Activated T-cell treated with anti-CD3 and anti-CD28 coated beads, Interleukin-2, amount 50 U/mL, for 1 hour (primary cell): ENCODE data around the gene NPAS3.

Experiments
- DNase-seq: peaks from one replicate; pipeline ENCODE4 v3.0.0-alpha.2; 2020

The NPAS3 gene

DNA sequence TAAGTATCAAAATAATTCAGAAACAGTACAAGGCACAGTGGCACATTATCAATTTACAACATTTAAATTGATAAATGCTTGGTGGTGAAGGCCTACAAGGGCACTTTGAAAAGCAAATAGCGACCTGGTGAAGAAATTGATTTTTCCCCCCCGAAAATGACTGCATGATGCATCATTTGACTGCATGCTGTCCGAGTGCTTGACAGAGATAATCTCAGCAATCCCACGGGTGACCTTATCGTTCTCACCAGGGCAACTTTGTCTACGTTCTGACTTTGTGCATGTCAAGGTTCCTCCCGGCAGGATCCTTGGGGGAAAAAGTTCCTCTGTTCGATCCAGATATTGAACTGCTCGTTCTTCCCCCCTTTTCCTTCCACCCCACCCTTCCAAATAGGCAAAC, 627.4 kb downstream of the NPAS3 start:
- no peak for DNase-seq

DNA sequence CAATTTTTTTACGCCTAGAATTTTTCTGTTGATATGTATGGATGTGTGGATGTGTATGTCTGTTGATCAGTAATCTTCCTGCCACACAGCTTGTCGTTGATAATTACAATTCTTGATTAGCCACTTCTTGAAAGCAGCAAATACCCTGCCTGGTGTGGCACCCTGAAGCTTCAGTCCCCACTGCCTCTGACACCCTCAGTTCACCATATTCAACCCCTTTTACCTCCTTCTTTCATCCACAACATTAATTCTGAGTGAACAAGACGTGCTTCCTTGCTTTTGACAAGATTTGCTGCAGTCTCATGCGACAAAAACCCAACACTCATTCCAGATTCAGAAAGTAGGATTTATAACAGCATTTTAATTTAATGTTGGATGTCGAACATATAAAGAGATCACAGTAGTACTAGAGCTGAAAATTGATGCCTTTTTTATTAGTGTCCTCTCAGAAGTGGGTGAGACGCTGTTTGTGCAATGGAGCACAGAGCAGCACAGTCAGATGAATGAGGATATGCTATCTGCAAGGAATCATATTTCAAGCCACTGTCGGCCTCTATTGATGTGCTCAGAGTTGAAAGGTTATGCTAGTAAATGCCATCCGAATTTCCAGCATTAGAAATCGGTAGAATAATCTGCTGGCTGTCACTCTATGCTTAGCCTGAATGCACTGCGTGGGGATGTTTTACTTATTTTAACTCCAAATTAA, 628.5 kb downstream of the NPAS3 start:
- no peak for DNase-seq

- no peak for DNase-seq
Measured at GRCh38 chr14:33567731-33568130, 629.1 kb downstream of the NPAS3 start.

DNA sequence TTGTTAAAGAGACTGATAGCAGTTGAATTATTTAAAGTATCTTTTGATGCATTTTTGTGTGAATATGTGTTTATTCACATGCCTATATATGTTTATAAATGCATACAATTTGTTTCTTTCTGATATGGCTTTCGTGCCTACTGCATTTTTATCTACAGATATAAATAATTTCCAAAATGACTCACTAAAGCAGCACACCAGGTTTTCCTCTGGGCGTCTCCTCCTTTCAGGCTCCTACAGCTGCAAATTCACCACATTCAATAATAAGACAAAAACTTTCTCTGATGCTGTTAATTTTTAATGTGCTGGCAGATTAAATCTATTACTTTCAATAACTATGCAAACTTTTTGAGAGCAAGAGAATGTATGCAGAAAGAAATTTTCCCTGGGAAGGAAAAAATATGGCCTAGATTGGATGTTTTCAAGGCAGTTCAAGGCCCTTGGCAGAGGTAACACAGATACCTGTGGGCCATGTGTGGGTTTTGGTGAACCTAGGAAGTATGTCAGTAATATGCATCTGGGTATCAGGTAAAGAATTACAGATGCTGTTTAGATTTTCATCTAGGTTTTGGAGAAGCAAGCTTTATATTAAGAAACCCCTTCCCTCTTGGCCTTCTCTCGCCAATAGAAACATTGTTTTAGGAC, 630.4 kb downstream of the NPAS3 start:
- no peak for DNase-seq

- DNase-seq, result no peak
Measured at GRCh38 chr14:33569821-33570687, 631.4 kb downstream of the NPAS3 start.

GRCh38 chr14:33570694-33571310, 632.1 kb downstream of the NPAS3 start:
- no peak for DNase-seq

DNA sequence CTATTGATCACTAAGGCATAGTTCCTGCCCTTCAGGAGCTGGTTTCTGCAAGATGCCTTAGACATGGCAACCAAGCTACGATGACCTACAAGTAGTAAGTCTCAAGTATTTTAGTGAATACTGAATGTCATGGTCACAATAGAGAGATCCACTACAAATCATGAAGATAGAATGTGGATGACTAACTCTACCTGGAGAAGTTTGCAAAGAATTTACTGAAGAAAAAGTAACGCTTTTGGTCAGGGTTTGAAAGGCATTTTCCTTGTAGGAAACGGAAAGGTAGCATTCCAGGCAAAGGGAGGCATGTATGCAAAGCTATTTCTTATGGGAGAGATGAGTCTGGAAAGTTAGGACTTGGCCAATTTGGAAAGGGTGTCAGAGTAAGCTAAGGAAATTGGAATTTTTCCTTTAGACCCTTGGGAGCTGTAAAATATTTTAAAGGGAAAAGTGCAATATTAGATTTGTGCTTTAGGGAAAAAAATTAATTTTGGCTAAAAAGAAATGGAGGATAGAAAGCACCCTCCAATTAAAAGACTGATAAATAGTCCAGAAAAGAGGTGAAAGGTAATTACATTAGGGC, 634.7 kb downstream of the NPAS3 start:
- DNase-seq, result no peak

GRCh38 chr14:33576014-33576413, 637.3 kb downstream of the NPAS3 start:
- no peak for DNase-seq

- no peak for DNase-seq
Measured at GRCh38 chr14:33578461-33579216, 640.0 kb downstream of the NPAS3 start.

GRCh38 chr14:33580231-33580749, 641.6 kb downstream of the NPAS3 start:
- DNase-seq, result no peak

DNA sequence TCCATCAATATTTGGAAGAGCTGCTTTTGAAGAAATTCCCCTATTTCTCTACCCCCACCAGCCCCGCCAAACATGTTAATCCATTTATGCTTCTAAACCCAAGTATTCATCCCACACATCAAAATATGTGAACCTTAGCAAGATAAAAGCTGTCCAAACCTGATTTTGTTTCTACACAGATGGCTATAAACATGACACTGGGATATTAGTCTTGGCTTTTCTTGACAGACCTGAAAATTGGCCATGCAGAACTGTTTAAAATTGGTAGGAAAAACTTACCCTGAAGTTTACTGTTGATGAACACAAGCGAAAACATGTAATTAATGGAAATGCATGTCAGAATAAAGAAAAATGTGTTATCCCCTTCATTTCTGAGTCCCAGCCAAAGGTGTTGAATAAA, 642.2 kb downstream of the NPAS3 start:
- no peak for DNase-seq

DNA sequence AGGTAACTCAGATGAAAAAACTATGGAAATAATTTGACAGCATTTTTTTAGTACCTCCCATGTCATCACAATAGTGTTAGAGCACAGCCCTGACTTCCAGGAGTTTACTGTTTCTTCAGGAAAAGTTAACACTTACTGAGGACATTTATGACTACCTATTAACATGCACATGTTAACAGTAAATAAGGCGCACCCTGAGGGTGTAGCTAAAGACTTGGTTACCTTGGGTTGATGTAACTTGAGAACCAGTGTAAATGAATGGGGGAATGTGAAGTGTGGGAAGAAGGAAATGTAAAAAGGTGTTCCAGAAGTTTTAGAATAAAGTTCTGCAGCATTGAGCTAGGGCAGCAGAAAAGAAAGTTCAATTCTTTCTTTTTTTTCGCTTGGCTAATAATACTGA, 646.0 kb downstream of the NPAS3 start:
- no peak for DNase-seq

DNA sequence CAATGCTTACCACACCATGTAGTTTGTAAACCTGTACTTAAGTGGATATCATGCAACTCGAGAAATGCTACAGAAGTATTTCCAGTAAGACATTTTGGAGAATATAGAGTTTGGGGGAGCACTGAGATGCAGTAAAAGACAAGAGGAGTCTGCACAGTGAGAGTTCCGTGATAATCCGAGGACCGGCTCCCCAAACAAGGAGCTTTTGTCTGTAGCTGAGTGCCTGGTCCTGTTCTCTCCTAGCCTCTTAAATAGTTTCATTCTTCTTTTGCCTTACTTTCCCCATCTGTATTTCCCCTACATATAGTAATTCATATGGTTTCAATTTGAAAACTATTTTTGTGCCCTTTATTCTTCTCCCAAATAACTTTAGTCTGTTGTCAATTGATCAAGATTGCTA, 648.1 kb downstream of the NPAS3 start:
- no peak for DNase-seq

DNA sequence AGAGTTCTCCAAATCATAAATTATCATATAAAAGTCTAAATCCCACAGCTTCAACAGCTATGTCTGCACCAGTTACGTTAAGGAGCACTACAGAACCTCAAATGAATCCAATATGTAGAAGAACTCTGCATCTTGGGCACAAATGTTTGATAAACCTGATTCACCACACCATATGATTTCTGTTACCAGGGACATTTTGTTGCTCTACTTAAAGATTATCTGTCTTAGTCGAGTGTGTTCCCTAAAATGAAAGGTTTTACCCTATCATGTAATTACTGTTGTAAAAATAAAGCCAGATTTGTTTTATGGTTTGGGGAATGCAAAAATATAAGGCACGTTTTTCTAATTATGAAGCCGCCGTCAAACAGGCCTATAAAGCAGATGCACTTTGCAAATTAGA, 649.1 kb downstream of the NPAS3 start:
- no peak for DNase-seq

DNA sequence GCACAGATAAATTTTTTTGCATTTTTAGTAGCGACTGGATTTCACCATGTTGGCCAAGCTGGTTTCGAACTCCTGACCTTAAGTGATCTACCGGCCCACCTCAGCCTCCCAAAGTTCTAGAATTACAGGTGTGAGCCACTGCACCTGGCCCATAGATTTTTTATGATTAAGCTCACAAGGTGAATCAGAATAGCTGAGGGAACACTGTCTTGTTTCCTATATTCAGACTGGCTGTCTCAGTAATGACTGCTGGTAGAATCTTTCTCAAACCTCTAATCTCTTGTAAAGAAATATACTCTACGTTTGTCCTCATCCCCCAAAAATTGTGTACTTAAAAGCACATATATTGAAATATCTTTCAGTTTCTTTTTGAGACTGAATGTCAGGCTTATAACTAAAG, 650.1 kb downstream of the NPAS3 start:
- no peak for DNase-seq

GRCh38 chr14:33589334-33589733, 650.7 kb downstream of the NPAS3 start:
- DNase-seq, result no peak

DNA sequence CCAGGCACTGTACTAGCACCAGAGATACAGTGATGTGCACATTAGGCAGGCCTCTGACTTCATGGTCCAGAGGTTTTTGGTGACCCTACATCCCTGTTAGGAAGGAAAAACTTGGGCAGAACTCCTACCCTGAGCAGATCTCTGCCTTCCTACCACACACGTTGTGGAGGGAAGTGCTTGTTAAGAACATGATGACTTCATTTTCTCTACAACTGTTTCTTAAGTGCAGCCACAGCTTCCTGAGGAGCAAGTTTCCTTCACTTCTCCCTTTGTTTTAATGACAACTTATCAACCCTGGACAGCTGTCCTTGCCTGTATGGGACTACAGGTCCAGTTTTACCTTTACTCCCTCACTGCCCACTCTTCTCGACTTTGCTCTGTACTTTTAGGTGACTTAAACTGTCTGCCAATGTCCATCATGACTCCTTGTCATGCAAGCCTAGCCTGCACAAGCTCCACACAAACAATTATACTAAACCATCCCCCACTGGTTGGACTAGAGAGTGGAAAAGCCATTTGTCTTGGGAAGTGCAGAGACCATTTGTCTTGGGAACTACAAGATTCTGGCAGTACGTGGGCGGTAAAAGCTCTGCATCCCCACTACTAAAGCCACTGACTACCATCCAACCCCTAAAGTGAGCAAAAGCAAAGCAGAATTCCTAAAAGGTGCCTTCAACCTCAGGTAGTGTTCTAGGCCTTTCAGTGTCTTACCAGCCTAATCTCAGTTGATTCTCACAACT, 652.4 kb downstream of the NPAS3 start:
- no peak for DNase-seq

DNA sequence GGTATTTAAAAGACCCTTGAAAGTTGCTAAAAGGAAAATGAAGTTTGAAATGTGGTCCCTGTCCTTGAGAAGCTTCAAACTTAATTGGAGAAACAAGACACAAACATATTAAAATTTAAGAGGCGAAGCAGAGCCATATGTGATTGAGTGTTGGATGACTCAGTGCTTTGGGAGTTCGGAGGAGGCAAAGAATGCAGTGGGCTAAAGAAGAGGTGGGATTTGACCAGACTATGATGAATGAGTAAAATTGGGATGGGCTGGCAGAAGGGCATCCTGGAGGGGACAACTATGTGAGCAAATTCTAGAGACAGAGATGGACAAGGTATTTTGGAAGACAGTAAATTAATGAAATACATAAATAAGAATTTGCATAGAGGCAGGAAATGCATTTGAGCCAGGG, 653.6 kb downstream of the NPAS3 start:
- no peak for DNase-seq

- DNase-seq, result no peak
Measured at GRCh38 chr14:33596211-33597080, 657.8 kb downstream of the NPAS3 start.

DNA sequence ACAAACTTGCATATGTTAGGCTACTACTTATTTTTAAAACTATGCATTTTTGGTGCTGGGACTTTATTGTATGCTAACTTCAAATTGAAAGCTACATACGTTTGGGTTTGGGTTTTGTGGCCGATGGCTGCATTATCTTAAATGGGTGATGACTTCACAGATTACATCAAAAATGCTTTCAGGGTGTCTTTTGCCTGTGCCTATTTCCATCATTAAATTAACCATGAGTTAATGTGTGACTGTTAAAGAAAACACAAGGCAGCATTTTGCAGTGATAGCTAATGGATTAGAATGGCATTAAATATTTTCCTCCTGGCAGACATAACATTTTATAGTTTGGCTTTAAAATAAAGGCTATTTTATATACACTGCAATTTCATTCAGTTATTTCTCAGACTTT, 659.9 kb downstream of the NPAS3 start:
- DNase-seq, result no peak
